Stimulated activated CD8-positive, alpha-beta memory T cell treated with anti-CD3 and anti-CD28 coated beads, Interleukin-4, amount 100 ng/mL, for 4 hours (primary cell): ENCODE data around the gene TMEM213.

Source experiments
- DNase-seq, 2 donors: peaks; one replicate each; pipeline ENCODE4 v3.0.0-alpha.2; 2020; ENCODE audit warnings: low read depth in 2 of 2, low spot score in 1 of 2

The TMEM213 gene

DNA sequence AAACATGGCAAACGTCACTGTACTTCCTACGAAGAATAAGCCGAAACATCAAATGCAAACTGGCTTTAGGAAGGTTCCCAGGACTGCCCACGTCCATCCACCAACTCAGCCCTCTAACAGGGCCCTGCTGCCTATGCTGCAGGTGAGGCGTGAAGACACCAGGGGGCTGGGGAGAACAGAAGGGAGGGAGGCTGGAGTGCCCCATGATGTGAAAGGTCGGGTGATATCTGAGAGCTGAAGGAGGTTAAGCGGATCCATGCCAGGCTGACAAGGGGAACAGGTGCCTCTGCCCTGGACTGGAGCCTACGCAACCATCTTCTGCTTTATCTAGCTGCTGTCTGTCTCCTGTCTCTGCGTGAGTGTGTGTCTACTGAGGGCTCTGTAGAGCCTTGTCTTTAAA is 40.4 kb downstream of the TMEM213 start:
- DNase-seq, result no peak

- no peak for DNase-seq
Measured at GRCh38 chr7:138842111-138842510, 44.3 kb downstream of the TMEM213 start.

GRCh38 chr7:138843632-138844580 is 46.1 kb downstream of the TMEM213 start:
- no peak for DNase-seq

DNA sequence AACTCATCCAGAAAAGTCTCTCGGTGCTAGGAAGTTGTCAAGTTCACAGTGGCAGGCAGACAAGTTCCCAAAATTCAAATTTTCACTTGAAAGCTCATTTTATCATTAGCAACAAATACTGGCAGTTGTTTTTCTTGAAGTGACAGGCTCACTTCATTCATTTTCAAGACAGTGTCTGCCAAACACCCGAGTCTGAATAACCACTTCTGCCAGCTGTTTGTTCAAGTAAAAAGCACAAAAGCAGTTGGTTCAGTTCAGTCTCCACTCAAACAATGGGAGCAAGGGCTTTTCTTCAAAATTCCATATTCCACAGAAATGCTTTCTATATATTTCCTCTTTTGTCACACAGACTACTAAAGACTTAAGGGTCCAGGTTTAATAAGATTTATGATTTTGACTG is 47.9 kb downstream of the TMEM213 start:
- no peak for DNase-seq

DNA sequence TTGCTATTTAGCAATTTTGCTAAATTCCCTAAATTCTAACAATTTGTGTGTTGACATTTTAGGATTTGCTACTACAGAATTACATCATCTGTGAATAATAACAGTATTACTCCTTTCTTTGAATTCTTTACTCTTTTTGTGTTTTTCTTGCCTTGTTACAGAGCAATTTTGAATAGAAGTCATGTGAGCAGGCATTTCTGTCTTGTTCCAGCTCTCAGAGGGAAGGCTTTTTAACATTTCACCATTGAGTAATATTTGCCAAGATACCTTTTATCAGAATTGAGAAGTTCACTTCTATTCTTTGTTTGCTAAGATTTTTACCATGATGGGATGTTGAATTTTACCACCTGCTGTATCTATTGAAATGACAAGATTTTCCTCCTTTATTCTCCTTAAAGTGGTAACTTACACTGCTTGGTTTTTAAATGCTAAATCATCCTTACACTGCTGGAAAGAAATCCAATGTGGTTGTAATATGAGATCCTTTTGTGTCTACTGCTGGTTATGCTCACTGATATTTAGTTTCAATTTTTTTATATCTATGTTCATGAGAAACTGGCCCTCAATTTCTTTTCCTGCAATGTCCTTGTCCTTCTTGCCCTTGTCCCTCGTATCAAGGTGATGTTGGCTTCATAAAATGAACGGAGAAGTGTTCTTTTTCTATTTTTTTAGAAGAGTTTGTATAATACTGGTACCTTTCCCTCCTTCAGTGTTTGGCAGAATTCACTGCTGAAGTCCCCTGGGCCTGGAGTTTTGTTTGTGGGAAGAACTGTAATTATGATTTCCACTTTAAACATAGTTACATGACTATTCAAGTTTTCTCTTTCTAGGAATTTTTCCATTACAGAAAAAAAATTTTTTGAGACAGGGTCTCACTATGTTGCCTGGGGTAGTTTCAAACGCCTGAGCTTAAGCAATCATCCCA is 50.5 kb downstream of the TMEM213 start:
- no peak for DNase-seq

GRCh38 chr7:138849701-138850100 is 51.9 kb downstream of the TMEM213 start:
- no peak for DNase-seq

DNA sequence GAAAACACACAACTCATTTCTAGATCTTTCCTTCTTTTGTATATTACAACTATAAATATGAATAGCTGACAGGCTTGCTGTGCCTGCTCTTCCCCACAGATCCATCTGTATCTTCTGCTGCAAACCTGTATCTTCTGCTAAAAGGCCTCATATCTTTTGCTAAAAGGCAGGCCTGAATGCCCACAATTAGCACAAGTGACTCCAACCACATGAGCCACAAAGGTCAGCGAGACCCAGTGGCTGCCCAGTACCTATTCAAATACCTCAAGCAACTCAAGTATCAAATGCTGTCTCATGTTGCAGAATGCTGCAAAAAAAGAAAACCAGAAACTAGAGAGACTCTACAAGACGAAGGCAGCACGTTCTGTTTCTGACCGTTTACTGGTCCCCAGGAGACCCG is 54.7 kb downstream of the TMEM213 start:
- no peak for DNase-seq

DNA sequence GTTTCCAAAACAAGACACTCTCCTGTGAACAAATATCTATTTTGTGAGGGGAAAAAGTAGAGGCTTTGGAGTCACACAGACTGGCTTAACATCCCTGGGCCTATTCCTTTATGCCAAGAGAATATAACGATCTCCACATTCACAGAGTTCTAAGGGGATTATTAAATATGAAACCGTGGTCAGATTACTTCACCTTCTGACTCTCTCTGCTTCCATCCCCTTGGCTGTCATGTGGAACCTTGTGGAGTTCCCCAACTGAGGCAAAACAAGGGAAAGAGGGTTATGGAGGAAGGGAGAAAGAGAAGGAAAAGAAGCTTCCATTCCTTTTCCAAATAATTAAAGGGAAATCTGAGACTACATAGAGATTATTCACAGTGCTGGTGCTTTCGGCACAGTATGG is 55.7 kb downstream of the TMEM213 start:
- no peak for DNase-seq

GRCh38 chr7:138854115-138854645 is 56.4 kb downstream of the TMEM213 start:
- DNase-seq, result no peak

DNA sequence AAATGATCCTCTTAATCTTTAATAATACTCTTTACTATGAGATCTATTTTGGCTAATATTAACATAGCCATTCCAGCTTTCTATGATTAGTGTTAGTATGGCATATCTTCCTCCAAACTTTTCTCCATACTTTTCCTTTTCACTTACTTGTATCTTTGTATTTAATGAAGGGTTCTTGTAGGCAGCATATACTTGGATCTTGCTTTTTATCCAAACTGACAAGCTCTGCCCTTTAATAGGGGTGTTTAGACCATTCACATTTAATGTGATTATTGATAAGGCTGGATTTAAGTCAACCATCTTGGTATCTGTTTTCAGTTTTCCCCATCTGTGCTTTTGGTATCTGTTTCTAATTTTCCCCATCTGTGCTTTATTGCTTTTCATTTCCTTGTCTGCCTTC is 59.9 kb downstream of the TMEM213 start:
- no peak for DNase-seq

- no peak for DNase-seq
Measured at GRCh38 chr7:138861051-138861450, 63.3 kb downstream of the TMEM213 start.

DNA sequence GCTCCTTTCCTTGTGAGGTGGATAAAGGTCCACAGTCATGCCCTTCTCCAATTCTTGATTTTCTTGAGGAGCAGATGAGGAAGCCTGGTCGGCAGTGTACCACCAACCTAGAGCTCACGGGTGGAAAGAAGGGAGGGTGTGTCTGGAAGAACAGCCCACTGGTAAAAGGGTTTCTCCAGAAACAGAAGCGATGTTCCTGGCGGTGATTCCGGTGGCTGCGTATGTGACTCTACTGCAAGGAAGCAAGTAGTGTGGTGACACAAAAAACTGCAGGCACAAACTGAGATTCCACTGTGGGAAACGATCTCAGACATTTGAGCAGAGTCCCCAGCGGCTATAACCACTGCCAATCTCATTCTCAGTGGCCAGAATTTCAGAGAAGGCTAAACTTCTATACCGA is 66.1 kb downstream of the TMEM213 start:
- no peak for DNase-seq

DNA sequence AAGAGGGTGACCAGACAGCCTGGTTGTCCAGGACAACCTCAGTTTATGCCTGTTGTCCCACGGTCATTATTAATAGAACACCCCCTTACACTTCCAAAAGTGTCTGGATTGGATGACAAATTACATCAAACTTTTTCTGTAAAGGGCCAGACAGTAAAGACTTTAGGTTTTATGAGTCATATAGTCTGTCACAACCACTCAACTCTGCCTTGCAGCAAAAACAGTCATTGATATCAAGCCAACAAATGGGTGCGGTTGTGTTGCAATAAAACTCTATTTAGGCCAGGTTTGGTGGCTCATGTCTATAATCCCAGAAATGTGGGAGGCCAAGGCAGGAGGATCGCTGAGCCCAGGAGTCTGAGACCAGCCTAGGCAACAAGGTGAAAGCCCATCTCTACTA is 66.9 kb downstream of the TMEM213 start:
- no peak for DNase-seq

GRCh38 chr7:138865843-138866242 is 68.0 kb downstream of the TMEM213 start:
- DNase-seq, result peak in 1 of 2 donors; percentile 8

DNA sequence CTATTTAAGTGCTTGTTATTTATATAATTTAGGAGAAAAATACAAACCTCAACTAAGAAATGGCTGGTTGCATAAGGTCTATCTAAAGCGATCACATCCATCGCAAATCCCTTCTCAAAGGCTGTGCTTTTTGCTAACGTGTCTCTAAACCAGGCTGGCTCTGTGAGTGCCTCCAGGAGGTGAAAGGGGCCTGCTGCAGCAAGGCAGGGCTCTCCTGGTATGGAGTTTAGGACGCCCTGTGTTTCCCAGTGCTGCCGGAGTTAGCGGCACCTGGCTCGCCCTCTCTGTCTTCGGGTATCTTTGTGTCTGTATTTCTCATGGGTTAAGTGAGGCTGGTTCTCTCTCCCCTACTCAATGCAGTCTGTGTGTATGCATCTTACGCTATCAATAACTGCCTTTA is 68.6 kb downstream of the TMEM213 start:
- no peak for DNase-seq

GRCh38 chr7:138867744-138868143 is 70.0 kb downstream of the TMEM213 start:
- no peak for DNase-seq

GRCh38 chr7:138868711-138869110 is 70.9 kb downstream of the TMEM213 start:
- no peak for DNase-seq

- DNase-seq, result no peak
Measured at GRCh38 chr7:138869353-138869752, 71.6 kb downstream of the TMEM213 start.

DNA sequence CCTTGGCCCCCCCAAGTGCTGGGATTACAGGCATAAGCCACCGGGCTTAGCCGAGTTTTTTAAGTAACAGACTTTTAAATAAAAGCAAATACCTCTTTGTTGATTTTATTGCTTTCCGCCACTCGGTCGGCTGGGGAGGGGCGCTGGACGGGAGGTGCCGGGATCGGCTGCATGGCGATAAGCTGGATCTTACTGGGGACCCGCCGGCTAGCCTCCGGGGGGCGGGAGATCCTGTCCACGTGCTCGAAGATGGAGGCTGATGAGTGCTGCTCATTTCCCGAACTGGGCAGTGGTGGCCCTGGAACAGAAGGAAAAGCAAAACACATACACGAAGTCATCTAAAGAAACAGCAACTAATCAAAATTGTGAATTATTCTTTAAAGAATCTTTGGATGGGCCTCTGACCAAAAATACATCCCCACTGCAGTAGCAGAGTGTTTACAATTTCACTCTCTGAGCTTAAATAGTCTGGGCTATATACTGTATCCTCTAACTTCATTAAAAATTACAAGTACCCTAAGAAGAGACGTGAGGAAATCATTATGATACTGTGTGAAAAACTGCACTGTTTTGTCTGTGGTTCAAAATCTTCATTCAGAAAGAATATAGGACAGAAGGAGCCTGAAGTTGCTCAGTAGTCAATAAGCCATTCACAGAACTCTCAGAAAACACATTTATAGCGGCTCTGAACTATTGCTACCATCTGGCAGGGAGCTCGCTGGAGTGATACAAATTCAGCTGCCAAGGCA is 73.4 kb downstream of the TMEM213 start:
- DNase-seq, result no peak

- no peak for DNase-seq
Measured at GRCh38 chr7:138871814-138872090, 74.0 kb downstream of the TMEM213 start.

DNA sequence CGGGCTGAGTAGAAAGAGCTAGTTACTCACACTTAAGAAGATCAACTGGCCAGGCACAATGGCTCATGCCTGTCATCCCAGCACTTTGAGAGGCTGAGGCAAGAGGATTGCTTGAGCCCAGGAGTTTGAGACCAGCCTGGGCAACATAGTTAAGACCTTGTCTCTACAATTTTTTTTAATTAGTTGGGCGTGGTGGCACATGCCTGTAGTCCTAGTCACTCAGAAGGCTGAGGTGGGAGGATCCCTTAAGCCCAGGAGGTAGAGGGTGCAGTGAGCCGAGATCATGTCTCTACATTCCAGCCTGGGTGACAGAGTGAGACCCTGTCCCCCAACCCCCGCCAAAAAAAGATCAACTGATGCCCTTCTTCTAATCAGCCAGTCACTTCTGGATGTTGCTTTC is 74.8 kb downstream of the TMEM213 start:
- DNase-seq, result no peak
